ENCODE data around the gene TNNI2.
A peak's percentile ranks its signal among the peaks of the same experiment; 100 is the strongest.

TNNI2 gene

GRCh38 chr11:1831338-1832210, 7.2 kb upstream of the TNNI2 start:
- peak overlapping the region; percentile 3 for H3K9ac ChIP-seq (ENCODE audit: insufficient read length, low read depth)
- no peaks in the 10 kb centered on the region for H3K36me3 ChIP-seq (ENCODE audit: insufficient read depth, insufficient read length, low read length)
- DNase-seq (ENCODE audit: low read depth, low spot score): no peak
- H3K4me1 ChIP-seq (ENCODE audit: insufficient read depth, insufficient read length): peaks cover 16% of the 10 kb centered on the region
- no peak overlapping the region for H3K4me3 ChIP-seq (ENCODE audit: insufficient read length, low read depth)
- TF ChIP-seq ZNF274 (IDR thresholded peaks at IDR 0.05; ENCODE audit: low read depth, low read length): no peak
- no peak for TF ChIP-seq SUZ12 (IDR thresholded peaks at IDR 0.05; ENCODE audit: extremely low read depth, insufficient read depth, insufficient read length)
- TF ChIP-seq YY1 (IDR thresholded peaks at IDR 0.05; ENCODE audit: insufficient read depth, insufficient read length): no peak
- H3K9me3 ChIP-seq (ENCODE audit: insufficient read depth, low read length): no peaks in the 10 kb centered on the region
- peaks cover 9% of the 10 kb centered on the region for H3K27me3 ChIP-seq (ENCODE audit: insufficient read depth, insufficient read length)

GRCh38 chr11:1832211-1832919, 6.4 kb upstream of the TNNI2 start:
- Histone ChIP-seq H3K4me3 (ENCODE audit: insufficient read length, low read depth) (peak overlapping the region; percentile 28), H3K36me3 (ENCODE audit: insufficient read depth, insufficient read length, low read length) (no peaks in the 10 kb centered on the region), H3K9ac (ENCODE audit: insufficient read length, low read depth) (peak overlapping the region; percentile 50), H3K27me3 (ENCODE audit: insufficient read depth, insufficient read length) (peaks cover 9% of the 10 kb centered on the region), H3K4me1 (ENCODE audit: insufficient read depth, insufficient read length) (peaks cover 16% of the 10 kb centered on the region), H3K9me3 (ENCODE audit: insufficient read depth, low read length) (no peaks in the 10 kb centered on the region)
- TF ChIP-seq SUZ12 (IDR thresholded peaks at IDR 0.05; ENCODE audit: extremely low read depth, insufficient read depth, insufficient read length) (no peak), YY1 (IDR thresholded peaks at IDR 0.05; ENCODE audit: insufficient read depth, insufficient read length) (no peak), ZNF274 (IDR thresholded peaks at IDR 0.05; ENCODE audit: low read depth, low read length) (no peak)
- peak; percentile 20 for DNase-seq (ENCODE audit: low read depth, low spot score)

GRCh38 chr11:1832920-1833295, 5.9 kb upstream of the TNNI2 start:
- no peaks in the 10 kb centered on the region for H3K36me3 ChIP-seq (ENCODE audit: insufficient read depth, insufficient read length, low read length)
- peak overlapping the region; percentile 28 for H3K4me3 ChIP-seq (ENCODE audit: insufficient read length, low read depth)
- H3K9ac ChIP-seq (ENCODE audit: insufficient read length, low read depth): peak overlapping the region; percentile 50
- no peak for DNase-seq (ENCODE audit: low read depth, low spot score)
- H3K9me3 ChIP-seq (ENCODE audit: insufficient read depth, low read length): no peaks in the 10 kb centered on the region
- H3K27me3 ChIP-seq (ENCODE audit: insufficient read depth, insufficient read length): peaks cover 9% of the 10 kb centered on the region
- TF ChIP-seq YY1 (IDR thresholded peaks at IDR 0.05; ENCODE audit: insufficient read depth, insufficient read length) (no peak), ZNF274 (IDR thresholded peaks at IDR 0.05; ENCODE audit: low read depth, low read length) (no peak), SUZ12 (IDR thresholded peaks at IDR 0.05; ENCODE audit: extremely low read depth, insufficient read depth, insufficient read length) (no peak)
- peaks cover 16% of the 10 kb centered on the region for H3K4me1 ChIP-seq (ENCODE audit: insufficient read depth, insufficient read length)

GRCh38 chr11:1834062-1834610, 4.6 kb upstream of the TNNI2 start:
- H3K27me3 ChIP-seq (ENCODE audit: insufficient read depth, insufficient read length): peaks cover 9% of the 10 kb centered on the region
- H3K4me1 ChIP-seq (ENCODE audit: insufficient read depth, insufficient read length): peaks cover 19% of the 10 kb centered on the region
- TF ChIP-seq ZNF274 (IDR thresholded peaks at IDR 0.05; ENCODE audit: low read depth, low read length): no peak
- no peak for TF ChIP-seq SUZ12 (IDR thresholded peaks at IDR 0.05; ENCODE audit: extremely low read depth, insufficient read depth, insufficient read length)
- TF ChIP-seq YY1 (IDR thresholded peaks at IDR 0.05; ENCODE audit: insufficient read depth, insufficient read length): no peak
- no peaks in the 10 kb centered on the region for H3K36me3 ChIP-seq (ENCODE audit: insufficient read depth, insufficient read length, low read length)
- H3K4me3 ChIP-seq (ENCODE audit: insufficient read length, low read depth): no peak overlapping the region
- H3K9me3 ChIP-seq (ENCODE audit: insufficient read depth, low read length): no peaks in the 10 kb centered on the region
- H3K9ac ChIP-seq (ENCODE audit: insufficient read length, low read depth): peak overlapping the region; percentile 42
- DNase-seq (ENCODE audit: low read depth, low spot score): no peak

- Histone ChIP-seq H3K4me1 (ENCODE audit: insufficient read depth, insufficient read length) (peaks cover 19% of the 10 kb centered on the region), H3K27me3 (ENCODE audit: insufficient read depth, insufficient read length) (peaks cover 9% of the 10 kb centered on the region), H3K9ac (ENCODE audit: insufficient read length, low read depth) (peak within 1 kb of the TSS; percentile 42), H3K36me3 (ENCODE audit: insufficient read depth, insufficient read length, low read length) (no peaks in the 10 kb centered on the region), H3K9me3 (ENCODE audit: insufficient read depth, low read length) (no peaks in the 10 kb centered on the region), H3K4me3 (ENCODE audit: insufficient read length, low read depth) (no peak within 1 kb of the TSS)
- TF ChIP-seq ZNF274 (IDR thresholded peaks at IDR 0.05; ENCODE audit: low read depth, low read length) (no peak), YY1 (IDR thresholded peaks at IDR 0.05; ENCODE audit: insufficient read depth, insufficient read length) (no peak), SUZ12 (IDR thresholded peaks at IDR 0.05; ENCODE audit: extremely low read depth, insufficient read depth, insufficient read length) (no peak)
- DNase-seq (ENCODE audit: low read depth, low spot score): no peak
Measured at GRCh38 chr11:1834779-1835670, 3.8 kb upstream of the TNNI2 start, which contains the start of gene SYT8. Gene SYT8 (plus strand): TSS chr11:1834990. CDS start chr11:1835106, 116 bp downstream.

GRCh38 chr11:1835671-1836010, 3.1 kb upstream of the TNNI2 start:
- no peak overlapping the region for H3K9ac ChIP-seq (ENCODE audit: insufficient read length, low read depth)
- H3K4me1 ChIP-seq (ENCODE audit: insufficient read depth, insufficient read length): peaks cover 13% of the 10 kb centered on the region
- H3K9me3 ChIP-seq (ENCODE audit: insufficient read depth, low read length): no peaks in the 10 kb centered on the region
- no peak for DNase-seq (ENCODE audit: low read depth, low spot score)
- TF ChIP-seq SUZ12 (IDR thresholded peaks at IDR 0.05; ENCODE audit: extremely low read depth, insufficient read depth, insufficient read length) (no peak), ZNF274 (IDR thresholded peaks at IDR 0.05; ENCODE audit: low read depth, low read length) (no peak), YY1 (IDR thresholded peaks at IDR 0.05; ENCODE audit: insufficient read depth, insufficient read length) (no peak)
- no peaks in the 10 kb centered on the region for H3K36me3 ChIP-seq (ENCODE audit: insufficient read depth, insufficient read length, low read length)
- peaks cover 9% of the 10 kb centered on the region for H3K27me3 ChIP-seq (ENCODE audit: insufficient read depth, insufficient read length)
- H3K4me3 ChIP-seq (ENCODE audit: insufficient read length, low read depth): no peak overlapping the region
